Measurements from ENCODE around the gene YAE1.
"Not testable (repeated sequence)": the region's sequence is repeated elsewhere in the genome, so short reads cannot be mapped to it uniquely, and the experiment has no call there.

YAE1 gene

DNA sequence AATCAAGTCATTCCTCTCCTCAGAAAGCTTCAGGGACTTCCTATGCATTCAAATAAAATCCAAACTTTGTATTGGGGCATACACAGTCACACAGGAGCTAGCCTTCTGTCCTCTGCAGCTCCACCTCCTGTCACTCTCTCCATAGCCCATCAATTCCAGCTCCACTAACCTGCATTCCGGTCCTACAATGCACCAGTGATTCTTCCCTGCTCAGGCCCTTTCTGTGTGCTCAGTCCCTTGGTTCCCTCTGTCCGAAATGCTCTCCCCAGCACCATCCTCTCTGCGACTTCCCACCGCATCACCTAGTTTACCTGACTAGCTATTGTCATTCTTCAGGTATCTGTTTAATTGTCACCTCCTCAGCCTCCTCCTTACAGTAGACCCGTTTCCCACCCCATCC is 26.4 kb upstream of the YAE1 start:
- TF ChIP-seq, protein P1, sequence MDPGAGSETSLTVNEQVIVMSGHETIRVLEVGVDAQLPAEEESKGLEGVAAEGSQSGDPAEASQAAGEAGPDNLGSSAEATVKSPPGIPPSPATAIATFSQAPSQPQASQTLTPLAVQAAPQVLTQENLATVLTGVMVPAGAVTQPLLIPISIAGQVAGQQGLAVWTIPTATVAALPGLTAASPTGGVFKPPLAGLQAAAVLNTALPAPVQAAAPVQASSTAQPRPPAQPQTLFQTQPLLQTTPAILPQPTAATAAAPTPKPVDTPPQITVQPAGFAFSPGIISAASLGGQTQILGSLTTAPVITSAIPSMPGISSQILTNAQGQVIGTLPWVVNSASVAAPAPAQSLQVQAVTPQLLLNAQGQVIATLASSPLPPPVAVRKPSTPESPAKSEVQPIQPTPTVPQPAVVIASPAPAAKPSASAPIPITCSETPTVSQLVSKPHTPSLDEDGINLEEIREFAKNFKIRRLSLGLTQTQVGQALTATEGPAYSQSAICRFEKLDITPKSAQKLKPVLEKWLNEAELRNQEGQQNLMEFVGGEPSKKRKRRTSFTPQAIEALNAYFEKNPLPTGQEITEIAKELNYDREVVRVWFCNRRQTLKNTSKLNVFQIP (CRISPR knock-in tag; IDR thresholded peaks at IDR 0.05; ENCODE audit: borderline replicate concordance, low read depth) = no peak
- TF ChIP-seq GLIS3 (CRISPR knock-in tag; IDR thresholded peaks at IDR 0.05) (no peak), ZNF8 (CRISPR knock-in tag; IDR thresholded peaks at IDR 0.05) (no peak)
- no peak for ATAC-seq

DNA sequence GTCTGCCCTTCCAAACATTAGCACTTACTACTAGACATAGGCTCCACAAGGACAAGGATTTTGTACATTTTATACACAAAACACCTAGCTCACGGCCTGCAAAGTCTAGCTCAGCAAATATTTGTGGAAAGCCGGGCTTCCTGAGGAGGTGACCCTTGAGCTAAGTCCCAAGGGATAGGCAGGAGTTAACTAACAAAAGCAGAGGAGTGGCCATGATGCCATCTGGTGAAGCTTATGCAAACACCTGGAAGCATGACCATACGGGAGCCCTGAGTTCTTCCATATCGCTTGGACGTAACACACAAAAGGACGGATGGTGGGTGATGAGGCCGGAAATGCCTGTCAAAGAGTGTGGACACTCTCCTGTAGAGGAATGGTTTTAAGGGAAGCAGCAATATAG is 25.9 kb upstream of the YAE1 start:
- TF ChIP-seq ZFP30 (CRISPR knock-in tag; IDR thresholded peaks at IDR 0.05) (no peak), BACH2 (CRISPR knock-in tag; IDR thresholded peaks at IDR 0.05; ENCODE audit: borderline replicate concordance) (no peak), ISL1 (CRISPR knock-in tag; IDR thresholded peaks at IDR 0.05) (no peak), TCF4 (CRISPR knock-in tag; IDR thresholded peaks at IDR 0.05; ENCODE audit: borderline replicate concordance) (no peak), ZNF8 (CRISPR knock-in tag; IDR thresholded peaks at IDR 0.05) (no peak), ZC3H10 (CRISPR knock-in tag; IDR thresholded peaks at IDR 0.05) (no peak), GLIS3 (CRISPR knock-in tag; IDR thresholded peaks at IDR 0.05) (no peak), PPARA (CRISPR knock-in tag; IDR thresholded peaks at IDR 0.05; ENCODE audit: borderline replicate concordance) (no peak), ZFP3 (CRISPR knock-in tag; IDR thresholded peaks at IDR 0.05) (no peak)
- TF ChIP-seq, protein P2, sequence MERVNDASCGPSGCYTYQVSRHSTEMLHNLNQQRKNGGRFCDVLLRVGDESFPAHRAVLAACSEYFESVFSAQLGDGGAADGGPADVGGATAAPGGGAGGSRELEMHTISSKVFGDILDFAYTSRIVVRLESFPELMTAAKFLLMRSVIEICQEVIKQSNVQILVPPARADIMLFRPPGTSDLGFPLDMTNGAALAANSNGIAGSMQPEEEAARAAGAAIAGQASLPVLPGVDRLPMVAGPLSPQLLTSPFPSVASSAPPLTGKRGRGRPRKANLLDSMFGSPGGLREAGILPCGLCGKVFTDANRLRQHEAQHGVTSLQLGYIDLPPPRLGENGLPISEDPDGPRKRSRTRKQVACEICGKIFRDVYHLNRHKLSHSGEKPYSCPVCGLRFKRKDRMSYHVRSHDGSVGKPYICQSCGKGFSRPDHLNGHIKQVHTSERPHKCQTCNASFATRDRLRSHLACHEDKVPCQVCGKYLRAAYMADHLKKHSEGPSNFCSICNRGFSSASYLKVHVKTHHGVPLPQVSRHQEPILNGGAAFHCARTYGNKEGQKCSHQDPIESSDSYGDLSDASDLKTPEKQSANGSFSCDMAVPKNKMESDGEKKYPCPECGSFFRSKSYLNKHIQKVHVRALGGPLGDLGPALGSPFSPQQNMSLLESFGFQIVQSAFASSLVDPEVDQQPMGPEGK (CRISPR knock-in tag; IDR thresholded peaks at IDR 0.05; ENCODE audit: borderline replicate concordance) = no peak
- TF ChIP-seq, protein P3, sequence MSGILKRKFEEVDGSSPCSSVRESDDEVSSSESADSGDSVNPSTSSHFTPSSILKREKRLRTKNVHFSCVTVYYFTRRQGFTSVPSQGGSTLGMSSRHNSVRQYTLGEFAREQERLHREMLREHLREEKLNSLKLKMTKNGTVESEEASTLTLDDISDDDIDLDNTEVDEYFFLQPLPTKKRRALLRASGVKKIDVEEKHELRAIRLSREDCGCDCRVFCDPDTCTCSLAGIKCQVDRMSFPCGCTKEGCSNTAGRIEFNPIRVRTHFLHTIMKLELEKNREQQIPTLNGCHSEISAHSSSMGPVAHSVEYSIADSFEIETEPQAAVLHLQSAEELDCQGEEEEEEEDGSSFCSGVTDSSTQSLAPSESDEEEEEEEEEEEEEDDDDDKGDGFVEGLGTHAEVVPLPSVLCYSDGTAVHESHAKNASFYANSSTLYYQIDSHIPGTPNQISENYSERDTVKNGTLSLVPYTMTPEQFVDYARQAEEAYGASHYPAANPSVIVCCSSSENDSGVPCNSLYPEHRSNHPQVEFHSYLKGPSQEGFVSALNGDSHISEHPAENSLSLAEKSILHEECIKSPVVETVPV (CRISPR knock-in tag; IDR thresholded peaks at IDR 0.05) = no peak
- no peak for ATAC-seq

DNA sequence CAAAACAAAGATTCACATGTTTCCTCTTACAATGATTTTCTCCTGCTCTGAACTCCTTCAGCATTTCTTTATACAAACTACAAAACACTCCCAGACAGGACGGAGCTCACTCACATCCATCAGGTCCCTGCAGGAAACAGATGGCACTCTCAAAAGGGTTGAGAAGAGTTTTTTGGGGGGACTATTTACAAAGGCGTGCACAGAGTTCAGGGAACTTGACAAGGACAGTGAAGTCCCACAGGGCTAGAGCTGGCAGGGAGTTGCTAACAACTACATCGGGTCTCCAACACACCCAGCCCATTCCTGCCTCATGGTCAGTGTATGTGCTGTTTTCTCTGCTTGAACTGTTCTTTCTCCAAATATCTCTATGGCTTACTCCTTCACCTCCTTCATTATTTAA is 24.7 kb upstream of the YAE1 start:
- TF ChIP-seq ZNF8 (CRISPR knock-in tag; IDR thresholded peaks at IDR 0.05) (no peak), TCF4 (CRISPR knock-in tag; IDR thresholded peaks at IDR 0.05; ENCODE audit: borderline replicate concordance) (no peak), ZFP3 (CRISPR knock-in tag; IDR thresholded peaks at IDR 0.05) (no peak), CSDC2 (CRISPR knock-in tag; IDR thresholded peaks at IDR 0.05) (no peak)
- TF ChIP-seq, protein P4, sequence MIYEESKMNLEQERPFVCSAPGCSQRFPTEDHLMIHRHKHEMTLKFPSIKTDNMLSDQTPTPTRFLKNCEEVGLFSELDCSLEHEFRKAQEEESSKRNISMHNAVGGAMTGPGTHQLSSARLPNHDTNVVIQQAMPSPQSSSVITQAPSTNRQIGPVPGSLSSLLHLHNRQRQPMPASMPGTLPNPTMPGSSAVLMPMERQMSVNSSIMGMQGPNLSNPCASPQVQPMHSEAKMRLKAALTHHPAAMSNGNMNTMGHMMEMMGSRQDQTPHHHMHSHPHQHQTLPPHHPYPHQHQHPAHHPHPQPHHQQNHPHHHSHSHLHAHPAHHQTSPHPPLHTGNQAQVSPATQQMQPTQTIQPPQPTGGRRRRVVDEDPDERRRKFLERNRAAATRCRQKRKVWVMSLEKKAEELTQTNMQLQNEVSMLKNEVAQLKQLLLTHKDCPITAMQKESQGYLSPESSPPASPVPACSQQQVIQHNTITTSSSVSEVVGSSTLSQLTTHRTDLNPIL (CRISPR knock-in tag; IDR thresholded peaks at IDR 0.05; ENCODE audit: low read depth) = no peak
- TF ChIP-seq, protein P2 (CRISPR knock-in tag; IDR thresholded peaks at IDR 0.05; ENCODE audit: borderline replicate concordance) = no peak
- TF ChIP-seq, protein P1 (CRISPR knock-in tag; IDR thresholded peaks at IDR 0.05; ENCODE audit: borderline replicate concordance, low read depth) = no peak
- TF ChIP-seq, protein P5, sequence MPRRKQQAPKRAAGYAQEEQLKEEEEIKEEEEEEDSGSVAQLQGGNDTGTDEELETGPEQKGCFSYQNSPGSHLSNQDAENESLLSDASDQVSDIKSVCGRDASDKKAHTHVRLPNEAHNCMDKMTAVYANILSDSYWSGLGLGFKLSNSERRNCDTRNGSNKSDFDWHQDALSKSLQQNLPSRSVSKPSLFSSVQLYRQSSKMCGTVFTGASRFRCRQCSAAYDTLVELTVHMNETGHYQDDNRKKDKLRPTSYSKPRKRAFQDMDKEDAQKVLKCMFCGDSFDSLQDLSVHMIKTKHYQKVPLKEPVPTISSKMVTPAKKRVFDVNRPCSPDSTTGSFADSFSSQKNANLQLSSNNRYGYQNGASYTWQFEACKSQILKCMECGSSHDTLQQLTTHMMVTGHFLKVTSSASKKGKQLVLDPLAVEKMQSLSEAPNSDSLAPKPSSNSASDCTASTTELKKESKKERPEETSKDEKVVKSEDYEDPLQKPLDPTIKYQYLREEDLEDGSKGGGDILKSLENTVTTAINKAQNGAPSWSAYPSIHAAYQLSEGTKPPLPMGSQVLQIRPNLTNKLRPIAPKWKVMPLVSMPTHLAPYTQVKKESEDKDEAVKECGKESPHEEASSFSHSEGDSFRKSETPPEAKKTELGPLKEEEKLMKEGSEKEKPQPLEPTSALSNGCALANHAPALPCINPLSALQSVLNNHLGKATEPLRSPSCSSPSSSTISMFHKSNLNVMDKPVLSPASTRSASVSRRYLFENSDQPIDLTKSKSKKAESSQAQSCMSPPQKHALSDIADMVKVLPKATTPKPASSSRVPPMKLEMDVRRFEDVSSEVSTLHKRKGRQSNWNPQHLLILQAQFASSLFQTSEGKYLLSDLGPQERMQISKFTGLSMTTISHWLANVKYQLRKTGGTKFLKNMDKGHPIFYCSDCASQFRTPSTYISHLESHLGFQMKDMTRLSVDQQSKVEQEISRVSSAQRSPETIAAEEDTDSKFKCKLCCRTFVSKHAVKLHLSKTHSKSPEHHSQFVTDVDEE (CRISPR knock-in tag; IDR thresholded peaks at IDR 0.05) = no peak
- ATAC-seq = no peak

DNA sequence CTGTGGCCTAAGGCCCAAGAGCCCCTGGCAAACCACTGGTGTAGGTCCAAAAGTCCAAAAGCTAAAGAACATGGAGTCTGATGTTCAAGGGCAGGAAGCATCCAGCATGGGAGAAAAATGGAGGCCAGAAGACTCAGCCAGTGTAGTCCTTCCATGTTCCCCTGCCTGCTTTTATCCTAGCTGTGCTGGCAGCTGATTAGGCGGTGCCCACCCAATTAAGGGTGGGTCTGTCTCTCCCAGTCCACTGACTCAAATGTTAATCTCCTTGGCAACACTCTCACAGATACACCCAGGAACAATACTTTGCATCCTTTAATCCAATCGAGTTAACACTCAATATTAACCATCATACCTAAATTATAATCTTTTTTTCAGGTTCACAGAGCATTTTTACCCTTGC is 21.4 kb upstream of the YAE1 start:
- not testable (repeated sequence) for ATAC-seq

Measured in SK-N-SH treated with all-trans-retinoic acid at 6 μM for 48 hours (cell line).